Endothelial cell of umbilical vein (primary cell): ENCODE data around the gene AXDND1.

Experiments
- EZH2 ChIP-seq: IDR thresholded peaks from 2 replicates; pipeline ENCODE4 v1.6.1; 2012; ENCODE audit warnings: borderline replicate concordance, low read depth, mild to moderate bottlenecking, moderate library complexity, low read length, inconsistent platforms; ENCODE audit not compliant: severe bottlenecking
- FOS ChIP-seq: IDR thresholded peaks from 2 replicates; pipeline ENCODE4 v1.6.1; 2011; ENCODE audit warnings: mild to moderate bottlenecking, low read length, moderate library complexity, borderline replicate concordance; ENCODE audit not compliant: insufficient read depth
- POLR2A ChIP-seq: IDR thresholded peaks from 2 replicates; pipeline ENCODE4 v1.6.1; 2012; ENCODE audit warnings: low read depth, mild to moderate bottlenecking, control low read depth, low read length
- TF ChIP-seq, protein P1 (sequence below), 2 donors: IDR thresholded peaks; 1 replicate in 1 of 2; 2 replicates in 1 of 2; pipeline ENCODE4 v1.5.1; 2011; ENCODE audit warnings: low read length in 2 of 2, mild to moderate bottlenecking in 2 of 2, moderate library complexity in 2 of 2, control low read depth in 1 of 2, inconsistent platforms in 1 of 2, low read depth in 1 of 2; ENCODE audit not compliant: insufficient read depth in 1 of 2; ENCODE audit errors: extremely low read depth in 1 of 2
- TF ChIP-seq, protein P2 (sequence below): IDR thresholded peaks from 2 replicates; pipeline ENCODE4 v1.6.1; 2011; ENCODE audit not compliant: insufficient read depth, insufficient read length

DNA sequence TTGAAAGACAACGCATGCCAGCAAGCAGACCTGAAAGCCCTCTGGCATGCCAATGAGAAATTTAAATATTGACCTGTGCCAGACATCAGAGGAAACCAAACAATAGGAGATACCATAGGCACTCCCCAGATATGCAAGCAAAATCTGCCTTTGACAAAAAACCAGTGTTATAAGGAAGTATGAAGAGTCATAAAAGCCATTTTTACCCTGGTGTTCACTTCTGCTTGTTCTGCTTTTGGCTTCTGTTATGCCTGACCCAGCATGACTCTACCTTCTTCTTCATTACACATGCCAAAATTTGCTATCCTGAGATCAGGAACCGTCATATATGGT lies 183.6 kb downstream of the AXDND1 start:
- TF ChIP-seq POLR2A (no peak), FOS (no peak), EZH2 (no peak)
- TF ChIP-seq, protein P1, sequence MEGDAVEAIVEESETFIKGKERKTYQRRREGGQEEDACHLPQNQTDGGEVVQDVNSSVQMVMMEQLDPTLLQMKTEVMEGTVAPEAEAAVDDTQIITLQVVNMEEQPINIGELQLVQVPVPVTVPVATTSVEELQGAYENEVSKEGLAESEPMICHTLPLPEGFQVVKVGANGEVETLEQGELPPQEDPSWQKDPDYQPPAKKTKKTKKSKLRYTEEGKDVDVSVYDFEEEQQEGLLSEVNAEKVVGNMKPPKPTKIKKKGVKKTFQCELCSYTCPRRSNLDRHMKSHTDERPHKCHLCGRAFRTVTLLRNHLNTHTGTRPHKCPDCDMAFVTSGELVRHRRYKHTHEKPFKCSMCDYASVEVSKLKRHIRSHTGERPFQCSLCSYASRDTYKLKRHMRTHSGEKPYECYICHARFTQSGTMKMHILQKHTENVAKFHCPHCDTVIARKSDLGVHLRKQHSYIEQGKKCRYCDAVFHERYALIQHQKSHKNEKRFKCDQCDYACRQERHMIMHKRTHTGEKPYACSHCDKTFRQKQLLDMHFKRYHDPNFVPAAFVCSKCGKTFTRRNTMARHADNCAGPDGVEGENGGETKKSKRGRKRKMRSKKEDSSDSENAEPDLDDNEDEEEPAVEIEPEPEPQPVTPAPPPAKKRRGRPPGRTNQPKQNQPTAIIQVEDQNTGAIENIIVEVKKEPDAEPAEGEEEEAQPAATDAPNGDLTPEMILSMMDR (IDR thresholded peaks at IDR 0.05; ENCODE audit: extremely low read depth in 1 of 2, insufficient read depth in 1 of 2, low read depth in 1 of 2, low read length in 2 of 2) = no peak
- TF ChIP-seq, protein P2, sequence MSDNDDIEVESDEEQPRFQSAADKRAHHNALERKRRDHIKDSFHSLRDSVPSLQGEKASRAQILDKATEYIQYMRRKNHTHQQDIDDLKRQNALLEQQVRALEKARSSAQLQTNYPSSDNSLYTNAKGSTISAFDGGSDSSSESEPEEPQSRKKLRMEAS = no peak
